CD4-positive, alpha-beta T cell treated with Interleukin-17A for 1 hour (primary cell): ENCODE measurements around the gene CHSY1.

Source experiments
- DNase-seq: peaks from one replicate; pipeline ENCODE4 v3.0.0-alpha.2; 2020

Gene CHSY1

DNA sequence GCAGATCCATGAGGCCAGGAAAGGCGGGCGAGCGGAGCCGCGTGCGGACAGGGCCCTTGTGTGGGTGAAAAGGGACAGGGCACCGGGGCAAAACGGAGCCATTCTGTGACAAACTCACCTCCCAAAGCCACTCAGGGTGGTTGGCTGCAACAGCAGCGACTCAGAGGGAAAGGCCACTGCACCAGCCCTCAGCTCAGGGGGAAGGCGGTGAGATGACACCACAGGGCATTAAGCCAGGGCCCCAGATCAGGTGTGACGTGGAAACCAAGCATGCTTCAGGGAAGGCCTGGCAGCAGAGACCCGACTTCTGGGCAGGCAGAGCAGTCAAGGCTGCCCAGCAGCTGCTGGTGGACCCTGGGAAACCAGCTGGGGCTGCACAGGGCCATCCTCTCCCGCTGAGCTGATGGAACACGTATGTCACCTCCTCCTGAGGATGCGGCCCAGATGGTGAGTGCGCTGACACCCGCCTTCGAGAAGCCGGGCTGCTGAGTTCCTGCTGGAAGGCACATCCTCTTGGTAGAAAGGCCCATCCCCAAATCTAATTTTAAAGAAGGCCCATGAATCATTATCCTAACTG is 82.3 kb downstream of the CHSY1 start:
- DNase-seq: no peak

DNA sequence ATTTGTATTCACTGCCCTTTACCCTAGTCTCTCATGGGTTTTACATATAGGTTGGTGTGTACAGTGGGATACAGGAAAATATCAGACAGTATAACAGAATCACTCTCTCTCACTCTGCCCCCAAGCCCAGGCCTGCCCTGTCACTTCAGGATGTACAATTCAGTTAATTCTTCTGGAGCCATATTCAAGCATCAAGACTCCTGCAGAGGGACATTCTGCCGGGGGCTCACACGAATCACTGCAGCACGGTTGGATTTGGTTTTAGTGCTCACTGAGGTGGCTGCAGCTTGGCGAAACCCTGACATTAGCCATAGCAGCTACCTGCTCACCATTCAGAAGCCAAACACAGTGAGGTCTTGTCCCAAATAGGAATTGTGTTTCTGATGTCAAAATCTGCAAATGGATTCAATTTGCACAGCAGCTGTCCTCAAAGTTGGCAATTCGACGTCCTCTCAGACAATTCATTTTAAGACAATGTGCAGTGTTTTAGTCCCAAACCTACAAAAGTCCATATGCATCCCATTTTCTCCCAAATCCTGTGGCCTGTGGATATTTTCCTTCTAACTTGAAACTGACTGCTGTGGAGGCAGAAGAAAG is 82.9 kb downstream of the CHSY1 start:
- DNase-seq: no peak

DNA sequence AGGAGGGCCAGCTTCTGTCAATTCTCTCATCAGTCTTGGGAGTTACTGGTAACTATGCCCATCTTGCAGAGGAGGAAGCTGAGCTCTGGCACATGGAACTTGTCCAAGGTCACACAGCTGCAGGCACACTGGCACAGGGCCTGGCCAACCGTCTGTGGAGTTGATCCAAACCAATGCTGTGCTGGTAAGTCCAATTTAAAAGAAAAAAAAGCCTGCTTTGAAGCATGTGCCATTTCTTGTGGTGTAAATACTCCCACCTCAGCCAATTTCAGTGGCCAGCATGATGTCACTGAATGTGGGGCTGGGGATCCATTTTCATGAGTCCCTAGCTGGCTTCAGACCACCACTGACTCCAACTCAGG is 83.4 kb downstream of the CHSY1 start:
- no peak for DNase-seq

DNA sequence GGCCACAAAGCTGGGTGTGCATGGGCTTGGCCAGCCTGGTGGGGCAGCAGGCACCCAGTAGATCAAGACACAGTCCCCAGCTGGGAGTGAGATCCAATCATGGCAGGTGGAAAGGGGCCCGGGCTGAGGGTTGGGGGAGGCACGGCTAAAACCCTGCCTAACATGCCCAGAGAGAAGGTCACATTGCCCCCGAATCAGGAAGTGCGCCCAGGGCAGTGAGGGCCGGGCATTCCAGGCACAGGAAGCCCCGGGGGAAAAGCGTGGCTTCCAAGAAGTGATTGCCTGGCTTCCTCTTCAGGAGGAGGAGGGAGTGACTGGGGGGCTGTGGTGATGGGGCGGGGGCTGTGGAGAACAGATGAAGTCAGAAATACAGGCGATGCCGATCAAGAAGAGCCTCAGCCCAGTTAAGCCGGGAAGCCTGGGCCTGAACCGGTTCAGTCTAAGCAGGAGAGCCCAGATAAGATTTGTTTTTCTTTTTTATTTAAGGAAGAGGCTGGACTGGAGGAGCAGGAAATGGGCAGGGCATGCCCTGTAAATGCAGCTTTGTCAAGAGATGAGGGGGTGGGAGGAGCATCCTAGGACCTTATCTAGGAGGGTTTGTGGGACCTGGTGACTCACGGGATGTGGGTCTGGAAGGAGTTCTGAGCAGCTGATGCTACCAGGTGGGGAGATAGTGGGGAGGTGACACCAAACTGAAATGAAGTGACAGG is 83.9 kb downstream of the CHSY1 start:
- peak; percentile 47 for DNase-seq

DNA sequence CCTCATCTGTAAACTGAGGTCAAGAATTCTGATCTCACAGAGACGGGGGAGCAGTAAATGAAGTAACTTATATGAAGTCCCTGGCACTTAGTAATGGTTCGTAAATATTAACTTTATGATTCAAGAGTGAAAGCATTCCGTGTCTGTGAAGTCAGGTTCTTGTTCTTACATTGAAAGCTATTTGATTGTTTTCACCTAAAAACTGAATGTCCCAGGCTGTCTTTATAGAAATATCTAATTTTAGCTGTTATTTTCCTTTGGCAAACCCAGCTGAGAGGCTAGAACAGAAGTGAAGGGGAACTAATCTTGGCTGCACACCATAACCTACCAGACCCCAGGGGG is 84.5 kb downstream of the CHSY1 start:
- no peak for DNase-seq

DNA sequence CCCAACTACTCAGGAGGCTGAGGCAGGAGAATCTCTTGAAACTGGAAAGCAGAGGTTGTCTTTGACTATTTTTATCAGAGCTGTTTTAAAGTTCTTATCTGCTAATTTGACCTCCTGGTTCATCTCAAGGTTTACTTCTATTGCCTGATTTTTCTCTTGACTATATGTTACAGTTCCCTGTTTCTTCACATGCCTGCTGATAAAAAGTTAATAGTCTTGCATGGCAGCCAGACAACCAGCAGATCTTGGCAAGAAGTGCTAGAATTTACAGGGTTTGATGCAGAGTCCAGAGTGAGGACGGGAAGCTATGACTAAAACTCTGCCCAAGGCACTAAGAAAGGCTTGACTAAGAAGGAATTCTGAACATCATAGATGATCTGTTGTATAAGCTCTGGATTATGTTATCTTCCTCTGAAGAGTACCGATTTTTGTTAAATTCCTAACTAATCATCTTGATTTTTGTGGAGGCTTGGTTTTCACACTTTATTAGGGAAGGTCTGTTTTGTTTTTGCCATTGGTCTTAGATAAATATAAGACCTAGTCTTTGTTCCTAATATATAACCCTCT is 85.9 kb downstream of the CHSY1 start:
- DNase-seq: no peak

DNA sequence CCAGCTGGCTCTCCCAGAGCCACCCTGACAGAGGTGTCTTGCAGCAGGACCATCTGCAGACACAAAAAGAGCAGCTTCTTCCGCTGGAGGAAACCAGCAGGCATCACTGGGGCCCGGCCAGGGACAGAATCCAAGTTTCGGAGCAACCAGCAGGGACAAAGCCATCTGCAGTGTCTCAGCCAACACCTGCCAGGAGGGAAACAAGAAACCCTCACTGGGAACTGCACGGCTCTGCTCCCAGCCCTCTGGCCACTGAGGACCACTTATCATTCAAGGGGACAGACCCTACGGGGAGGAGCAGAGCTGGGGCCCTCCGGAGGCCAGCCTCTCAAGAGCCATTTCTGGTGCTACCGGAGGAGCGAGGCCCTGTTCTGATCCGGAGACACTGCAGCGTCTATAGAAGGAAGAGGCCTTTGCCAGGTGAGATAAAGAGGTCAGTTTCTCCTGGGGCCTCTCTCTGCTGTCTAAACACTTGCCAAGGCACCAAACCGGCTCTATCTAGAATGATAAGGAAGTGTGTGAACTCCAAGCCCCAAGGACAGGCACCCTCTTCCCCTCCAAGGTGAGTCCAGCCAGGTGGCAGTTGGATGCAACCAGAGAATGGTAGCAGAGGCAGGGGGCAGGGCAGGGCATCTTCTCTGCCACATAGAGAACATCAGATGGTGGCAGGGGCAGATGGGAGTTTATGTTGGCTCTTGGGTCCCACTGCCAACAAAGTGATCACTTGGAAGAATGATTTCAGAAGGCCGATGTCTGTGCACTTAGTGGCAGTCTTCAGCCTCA is 89.0 kb downstream of the CHSY1 start:
- no peak for DNase-seq

DNA sequence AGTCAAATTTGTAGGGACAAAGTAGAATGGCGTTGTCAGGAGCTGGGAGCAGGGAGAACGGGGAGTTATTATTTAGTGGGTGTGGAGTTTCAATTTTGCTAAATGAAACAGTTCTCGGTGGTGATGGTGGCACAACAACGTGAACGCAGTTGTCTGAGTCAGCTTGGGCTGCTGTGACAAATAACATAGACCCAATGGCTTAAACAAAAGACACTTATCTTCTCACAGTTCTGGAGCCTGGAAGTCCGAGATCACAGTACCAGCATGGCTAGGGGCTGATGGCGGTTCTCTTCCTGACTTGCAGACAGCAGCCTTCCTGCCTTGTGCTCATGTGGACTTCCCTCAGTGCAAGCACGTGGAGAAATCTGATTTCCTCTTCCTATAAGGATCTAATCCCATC is 90.2 kb downstream of the CHSY1 start:
- no peak for DNase-seq

DNA sequence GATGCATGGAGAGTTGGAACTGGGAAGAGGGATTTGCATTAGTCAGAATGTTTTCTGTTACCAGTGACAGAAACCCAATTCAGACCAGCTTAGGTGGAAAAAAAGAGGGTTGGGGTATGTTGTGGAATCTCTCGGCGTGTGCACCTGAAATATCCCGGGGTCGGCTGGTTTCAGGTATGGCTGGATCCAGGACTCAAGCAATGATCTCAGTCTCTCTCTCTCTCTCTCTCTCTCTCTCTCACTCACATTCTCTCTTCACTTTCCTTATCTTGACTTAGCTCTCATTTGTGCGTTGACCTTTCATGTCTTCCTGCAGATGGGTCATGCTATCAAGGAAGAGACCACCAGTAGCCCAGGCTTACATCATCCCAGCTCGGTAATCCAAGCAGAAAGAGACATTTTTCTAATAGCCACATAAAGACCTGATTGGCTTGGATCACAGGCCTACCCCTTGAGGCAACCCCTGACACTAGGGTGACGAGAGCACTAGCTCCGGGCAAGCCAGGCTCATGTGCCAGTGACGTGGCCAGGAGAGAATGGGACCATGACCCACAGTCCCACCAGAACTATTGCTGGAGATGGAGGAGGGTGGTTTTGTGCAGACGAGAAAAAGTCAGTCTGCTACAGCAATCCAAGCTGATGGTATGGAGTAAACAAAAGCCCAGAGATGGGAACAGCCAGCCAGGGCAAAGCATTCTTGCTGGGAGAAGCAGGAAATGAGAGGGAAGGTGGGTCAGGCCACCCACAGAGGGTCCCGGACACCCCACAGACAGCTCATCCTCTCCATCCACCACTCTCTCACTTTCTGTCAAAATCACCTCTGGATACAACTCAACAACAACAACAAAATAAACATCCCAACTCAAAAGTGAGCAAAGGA is 91.7 kb downstream of the CHSY1 start:
- no peak for DNase-seq

DNA sequence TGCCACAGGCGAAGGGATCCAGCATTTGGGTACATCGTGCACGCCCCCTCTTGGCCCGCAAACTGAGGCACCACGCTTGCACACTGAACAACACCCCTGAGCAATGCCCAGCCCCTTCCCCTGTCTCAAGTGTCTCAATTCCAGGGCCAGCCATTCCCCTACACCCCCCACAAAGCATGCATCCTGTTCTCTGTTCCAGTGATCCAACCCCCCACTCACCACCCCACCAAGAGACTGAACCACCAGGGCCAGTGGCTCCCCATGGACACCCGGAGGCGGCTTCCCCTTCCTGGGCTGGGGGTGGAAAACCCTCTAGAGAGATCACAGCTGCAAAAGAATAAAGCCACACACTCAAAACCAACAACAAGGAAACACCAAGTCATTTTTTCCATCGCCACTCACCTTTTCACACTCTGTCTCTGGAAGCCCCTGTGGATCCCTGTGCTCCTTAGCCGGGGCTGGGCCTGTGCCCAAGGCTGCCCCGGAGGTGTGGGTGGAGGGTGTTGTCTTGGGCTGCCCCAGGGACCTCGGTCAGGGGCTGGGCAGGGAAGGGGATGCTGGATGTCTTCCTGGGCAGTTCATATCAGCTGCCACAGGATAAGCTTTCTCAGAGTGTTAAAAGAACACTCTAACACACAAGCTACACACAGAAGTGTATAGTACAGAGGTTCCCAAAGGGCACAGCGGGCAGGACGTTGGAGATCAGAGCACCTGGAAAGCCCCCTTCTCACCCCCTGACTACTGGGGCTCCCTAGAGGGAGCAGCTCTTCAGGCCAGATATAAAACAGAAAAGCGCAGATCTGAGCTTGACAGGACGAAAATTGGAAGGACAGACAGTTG is 92.5 kb downstream of the CHSY1 start:
- DNase-seq: no peak

DNA sequence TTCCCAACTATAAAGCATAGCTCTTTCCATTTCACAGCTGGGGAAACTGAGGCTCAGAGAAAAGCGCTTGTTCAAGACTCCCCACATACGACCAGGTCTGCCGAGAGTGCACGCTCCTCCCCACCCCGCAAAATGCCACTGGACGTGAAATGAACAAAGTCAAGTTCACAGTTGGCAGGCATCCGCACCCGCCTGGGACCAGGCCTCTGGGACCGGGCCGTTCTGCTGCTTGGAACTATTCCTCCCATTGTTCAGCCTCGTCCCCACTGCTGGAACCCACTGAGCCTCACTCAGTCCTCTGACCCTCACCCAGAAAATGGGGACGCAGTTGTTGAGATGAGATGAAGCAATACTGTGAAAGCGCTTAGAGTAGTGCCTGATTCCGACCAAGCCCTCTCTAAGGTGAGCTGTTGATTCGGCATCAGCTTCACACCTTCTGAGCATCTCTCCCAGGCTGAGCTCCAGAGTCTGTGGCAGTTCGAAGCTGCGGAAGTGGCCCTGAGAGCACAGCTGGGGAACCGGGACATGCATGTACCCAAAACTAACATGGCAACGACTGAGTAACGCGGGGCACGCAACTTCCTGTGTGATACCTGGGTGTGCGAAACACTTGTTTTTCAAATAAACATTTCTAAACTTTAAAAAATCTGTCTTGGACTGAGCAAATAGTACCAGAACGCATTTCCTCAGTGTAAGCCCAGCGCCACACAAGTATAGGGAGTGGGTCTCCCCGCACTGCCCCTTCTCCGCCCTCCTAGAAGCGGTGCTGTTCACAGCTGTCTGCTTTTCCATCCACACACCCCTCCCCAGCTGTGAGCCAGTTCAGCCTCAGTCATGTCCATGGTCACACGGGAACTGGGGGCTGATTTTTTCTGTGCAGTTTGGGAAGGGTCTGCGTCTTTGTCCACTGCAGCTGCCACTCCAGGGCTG is 93.4 kb downstream of the CHSY1 start:
- DNase-seq: no peak

DNA sequence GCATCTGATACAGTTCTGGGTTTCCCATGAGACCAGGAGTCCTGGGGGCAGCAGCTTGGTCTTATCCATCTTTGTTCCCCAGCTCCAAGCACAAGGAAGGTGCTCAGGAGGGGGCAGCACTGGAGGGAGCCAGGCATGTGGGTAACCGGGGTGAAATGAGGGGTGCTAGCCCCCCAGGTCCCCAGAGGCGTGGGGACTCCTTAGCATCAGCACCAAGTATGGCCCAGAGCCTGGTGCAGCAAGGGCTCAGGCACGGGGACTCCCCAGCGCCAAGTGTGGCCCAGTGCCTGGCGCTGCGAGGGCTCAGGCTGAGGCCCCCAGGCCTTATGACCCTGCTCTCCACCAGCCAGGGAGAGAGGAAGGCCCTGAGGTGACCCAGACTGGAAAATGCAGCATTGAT is 94.1 kb downstream of the CHSY1 start:
- DNase-seq: no peak

DNA sequence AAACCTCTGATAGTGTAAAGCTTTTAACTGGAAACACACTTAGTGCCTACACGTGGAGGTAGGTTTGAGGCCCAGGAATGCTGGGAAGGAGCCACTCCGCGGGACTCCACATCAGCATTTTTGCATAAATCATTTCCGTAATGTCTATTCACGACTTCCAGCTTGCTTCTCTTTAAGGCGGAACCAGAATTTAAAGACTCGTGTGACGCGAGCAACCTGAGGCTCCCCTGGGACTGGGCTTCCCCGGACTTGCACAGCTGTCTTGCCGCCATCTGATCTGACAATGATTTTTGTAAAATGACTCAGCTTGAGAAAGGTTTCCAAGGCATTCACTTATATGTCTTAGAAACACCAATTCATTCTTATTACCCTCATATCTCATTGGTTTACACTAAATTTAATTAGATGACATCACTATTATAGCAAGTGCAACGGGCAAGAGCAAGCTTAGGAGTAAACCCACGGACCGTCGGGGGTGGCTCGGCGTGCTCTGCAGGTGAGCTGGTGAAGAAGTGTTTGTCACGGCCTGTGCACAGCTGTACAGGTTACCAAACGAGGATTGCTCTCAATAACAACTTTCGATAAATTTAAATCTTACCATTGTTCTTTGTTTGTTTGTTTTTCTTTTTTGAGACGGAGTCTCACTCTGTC is 95.2 kb downstream of the CHSY1 start:
- no peak for DNase-seq

DNA sequence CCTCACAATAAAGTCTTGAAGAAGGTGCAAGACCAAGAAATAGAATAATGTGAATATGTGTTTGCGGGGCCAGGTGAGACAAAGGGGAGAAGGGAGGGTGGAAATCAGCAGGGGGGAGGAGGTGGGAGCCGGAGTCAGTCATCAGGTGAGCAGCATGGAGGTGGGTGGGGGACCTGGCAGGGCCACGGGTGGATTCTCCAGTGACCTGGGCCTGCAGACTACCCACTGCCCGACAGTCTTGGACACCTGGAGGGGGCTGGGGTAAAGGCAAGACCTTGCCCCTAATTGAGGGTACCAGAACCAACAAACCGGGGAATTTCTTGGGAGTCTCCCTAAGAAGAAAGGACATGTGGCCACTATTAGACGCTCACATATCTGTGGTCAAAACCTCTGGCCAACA is 95.8 kb downstream of the CHSY1 start:
- no peak for DNase-seq

DNA sequence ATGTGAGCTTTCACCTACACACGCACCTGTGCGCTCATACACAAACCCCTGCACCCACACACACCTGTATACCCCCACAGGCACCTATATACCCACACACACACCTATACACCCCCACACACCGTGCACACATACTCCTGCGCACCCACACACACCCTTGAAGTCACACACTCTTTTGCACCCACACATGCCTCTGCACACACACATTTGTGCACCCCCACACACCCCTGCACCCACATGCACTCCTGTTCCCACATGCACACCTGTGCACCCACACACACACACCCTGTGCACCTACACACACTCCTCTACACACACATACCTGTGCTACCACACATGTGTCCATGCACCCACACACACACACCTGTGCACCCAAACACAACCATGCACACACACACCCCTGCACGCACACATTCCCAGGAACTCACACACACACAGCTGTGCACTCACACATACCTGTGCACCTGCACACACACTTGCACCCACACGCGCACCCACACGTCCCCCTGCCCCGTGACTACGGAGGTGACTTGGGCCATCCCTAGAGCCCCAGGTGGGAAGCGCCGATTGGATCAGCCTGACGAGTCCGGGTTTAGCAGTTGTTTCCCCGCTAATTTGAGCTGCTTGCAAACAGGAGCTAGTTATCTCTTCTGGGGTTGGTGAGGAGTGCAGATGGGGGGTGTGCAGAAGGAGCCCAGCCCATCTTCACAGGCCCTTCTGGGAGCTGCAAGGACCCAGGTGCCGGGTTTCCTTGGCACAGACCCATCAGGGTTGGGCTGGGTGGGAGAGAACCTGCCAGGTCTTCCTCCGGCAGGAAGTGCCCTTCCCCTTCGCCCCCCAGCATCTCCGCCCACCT is 97.8 kb downstream of the CHSY1 start:
- DNase-seq: no peak

DNA sequence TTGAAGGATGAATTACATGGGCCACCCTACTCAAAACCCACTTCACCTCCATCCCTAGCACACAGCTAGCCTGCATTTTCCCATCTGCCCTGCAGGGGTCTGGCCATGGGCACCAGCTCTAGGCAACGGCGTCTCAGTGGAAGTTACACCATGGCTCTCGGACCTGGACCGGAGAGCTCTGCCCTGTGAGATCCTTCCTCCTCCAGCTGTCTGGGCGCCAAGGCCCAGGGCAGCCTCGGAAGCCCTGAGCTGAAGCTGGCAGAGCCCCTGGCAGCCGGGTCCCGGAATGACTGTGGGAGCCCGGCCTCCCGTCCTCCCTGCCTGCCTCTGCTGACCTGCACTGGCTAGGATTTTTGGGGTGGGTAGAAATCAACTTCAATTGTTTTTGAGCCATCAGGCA is 98.9 kb downstream of the CHSY1 start:
- DNase-seq: no peak

DNA sequence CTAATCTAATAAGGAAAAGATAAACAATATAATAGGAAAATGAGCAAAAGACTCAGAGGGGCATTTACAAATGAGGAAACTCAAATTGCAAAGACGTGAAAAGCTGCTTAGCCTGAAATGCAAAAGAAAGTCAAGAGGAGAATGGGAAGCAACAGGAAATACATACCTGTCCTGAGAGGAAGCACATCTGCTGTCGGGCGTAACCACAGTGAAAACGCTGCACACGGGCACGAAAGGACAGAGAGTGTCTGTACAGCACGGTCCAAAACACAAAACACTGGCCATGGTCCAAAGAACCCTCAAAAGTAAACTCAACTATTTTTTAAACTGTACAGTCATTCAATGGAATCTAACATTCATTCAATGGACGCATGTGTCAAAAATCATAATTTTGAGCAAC is 100.6 kb downstream of the CHSY1 start:
- no peak for DNase-seq

DNA sequence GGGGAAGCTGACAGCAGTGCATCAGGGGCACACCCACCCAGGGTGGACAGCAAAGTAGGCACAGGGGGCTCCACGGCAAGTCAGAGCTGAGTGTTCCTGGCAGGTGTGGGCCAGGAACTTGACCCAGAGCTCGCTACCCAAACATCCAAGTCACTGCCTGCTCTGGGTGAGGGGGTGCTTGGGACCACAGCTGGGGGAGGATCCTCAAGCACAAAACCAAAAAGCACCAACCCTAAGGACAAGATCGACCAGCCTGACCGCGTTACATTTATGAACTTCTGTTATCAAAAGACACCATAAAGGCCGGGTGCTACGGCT is 101.2 kb downstream of the CHSY1 start:
- no peak for DNase-seq
